GM18526 (cell line): ENCODE results near the gene CCDC71.

ENCODE experiments used
- POLR2A ChIP-seq: IDR thresholded peaks from 3 replicates; pipeline ENCODE4 v1.6.1; 2011; ENCODE audit not compliant: insufficient read length; ENCODE audit errors: extremely low read depth

Gene CCDC71

GRCh38 chr3:49122886-49123545, 43.1 kb downstream of the CCDC71 start:
- TF ChIP-seq POLR2A: no peak

- TF ChIP-seq POLR2A: no peak
These were observed 43.7 kb downstream of the CCDC71 start for GRCh38 chr3:49122451-49122850.

- TF ChIP-seq POLR2A: no peak
These were observed 44.1 kb downstream of the CCDC71 start for GRCh38 chr3:49122022-49122421.

GRCh38 chr3:49121132-49121736, 44.9 kb downstream of the CCDC71 start:
- no peak for TF ChIP-seq POLR2A

- TF ChIP-seq POLR2A: peak; percentile 88
These were observed 45.5 kb downstream of the CCDC71 start, which contains the start of gene USP19 for GRCh38 chr3:49120438-49121131. Gene USP19 (minus strand): TSS chr3:49120823. CDS start chr3:49119145, 1,678 bp downstream.

GRCh38 chr3:49120096-49120437, 46.1 kb downstream of the CCDC71 start:
- no peak for TF ChIP-seq POLR2A

- TF ChIP-seq POLR2A: no peak
These were observed 46.7 kb downstream of the CCDC71 start for GRCh38 chr3:49119439-49119838.

- TF ChIP-seq POLR2A: no peak
These were observed 47.1 kb downstream of the CCDC71 start for GRCh38 chr3:49119036-49119435.
